ENCODE measurements around the gene SNX9.

DNA sequence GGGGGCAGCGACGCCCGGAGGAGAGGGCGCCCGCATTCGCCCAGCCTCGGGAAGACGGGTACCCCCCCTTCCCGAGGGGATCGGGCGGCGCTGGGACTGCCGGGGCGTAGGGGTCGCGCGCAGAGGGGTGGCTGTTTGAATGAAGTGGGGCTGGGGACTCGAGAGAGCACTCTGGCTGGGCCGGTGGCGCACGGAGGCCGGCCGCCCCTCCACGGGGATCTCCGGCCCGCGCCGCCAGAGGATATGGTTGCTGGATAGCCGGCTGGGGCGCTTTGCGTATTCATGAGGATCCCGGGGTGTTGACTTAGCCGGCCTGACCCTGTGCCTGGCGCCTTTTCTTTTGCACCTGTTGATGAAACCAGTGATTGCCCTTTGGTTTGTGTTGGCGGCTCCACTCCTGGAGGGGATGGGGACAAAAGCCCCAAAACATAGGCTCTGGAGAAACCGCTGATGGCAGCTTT, 159.1 kb downstream of the SNX9 start:
- TF ChIP-seq, protein P1, sequence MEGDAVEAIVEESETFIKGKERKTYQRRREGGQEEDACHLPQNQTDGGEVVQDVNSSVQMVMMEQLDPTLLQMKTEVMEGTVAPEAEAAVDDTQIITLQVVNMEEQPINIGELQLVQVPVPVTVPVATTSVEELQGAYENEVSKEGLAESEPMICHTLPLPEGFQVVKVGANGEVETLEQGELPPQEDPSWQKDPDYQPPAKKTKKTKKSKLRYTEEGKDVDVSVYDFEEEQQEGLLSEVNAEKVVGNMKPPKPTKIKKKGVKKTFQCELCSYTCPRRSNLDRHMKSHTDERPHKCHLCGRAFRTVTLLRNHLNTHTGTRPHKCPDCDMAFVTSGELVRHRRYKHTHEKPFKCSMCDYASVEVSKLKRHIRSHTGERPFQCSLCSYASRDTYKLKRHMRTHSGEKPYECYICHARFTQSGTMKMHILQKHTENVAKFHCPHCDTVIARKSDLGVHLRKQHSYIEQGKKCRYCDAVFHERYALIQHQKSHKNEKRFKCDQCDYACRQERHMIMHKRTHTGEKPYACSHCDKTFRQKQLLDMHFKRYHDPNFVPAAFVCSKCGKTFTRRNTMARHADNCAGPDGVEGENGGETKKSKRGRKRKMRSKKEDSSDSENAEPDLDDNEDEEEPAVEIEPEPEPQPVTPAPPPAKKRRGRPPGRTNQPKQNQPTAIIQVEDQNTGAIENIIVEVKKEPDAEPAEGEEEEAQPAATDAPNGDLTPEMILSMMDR (conservative IDR thresholded peaks at IDR 0.05; ENCODE audit: low read depth, low read length): no peak
- TF ChIP-seq EZH2 (IDR thresholded peaks at IDR 0.05; ENCODE audit: borderline replicate concordance, low read depth, low read length, poor library complexity, severe bottlenecking): no peak
